ENCODE data around the gene ALK. TPM values are rescaled to one million over a fixed set of nuclear protein-coding genes. Genes with fewer than 3 reads are reported as not detected.

ALK gene
- total and polyA plus RNA-seq, 10 of the 15 experiments (the other 5 are each of a cell fraction or from before 2014, with no cell fraction given), result 0.11 TPM; not detected in 9

- ChIA-PET POLR2A (no interaction called here), CTCF (no interaction called here)
- no peak for FAIRE-seq
These were observed 639.5 kb downstream of the ALK start for GRCh38 chr2:29281916-29282247.

DNA sequence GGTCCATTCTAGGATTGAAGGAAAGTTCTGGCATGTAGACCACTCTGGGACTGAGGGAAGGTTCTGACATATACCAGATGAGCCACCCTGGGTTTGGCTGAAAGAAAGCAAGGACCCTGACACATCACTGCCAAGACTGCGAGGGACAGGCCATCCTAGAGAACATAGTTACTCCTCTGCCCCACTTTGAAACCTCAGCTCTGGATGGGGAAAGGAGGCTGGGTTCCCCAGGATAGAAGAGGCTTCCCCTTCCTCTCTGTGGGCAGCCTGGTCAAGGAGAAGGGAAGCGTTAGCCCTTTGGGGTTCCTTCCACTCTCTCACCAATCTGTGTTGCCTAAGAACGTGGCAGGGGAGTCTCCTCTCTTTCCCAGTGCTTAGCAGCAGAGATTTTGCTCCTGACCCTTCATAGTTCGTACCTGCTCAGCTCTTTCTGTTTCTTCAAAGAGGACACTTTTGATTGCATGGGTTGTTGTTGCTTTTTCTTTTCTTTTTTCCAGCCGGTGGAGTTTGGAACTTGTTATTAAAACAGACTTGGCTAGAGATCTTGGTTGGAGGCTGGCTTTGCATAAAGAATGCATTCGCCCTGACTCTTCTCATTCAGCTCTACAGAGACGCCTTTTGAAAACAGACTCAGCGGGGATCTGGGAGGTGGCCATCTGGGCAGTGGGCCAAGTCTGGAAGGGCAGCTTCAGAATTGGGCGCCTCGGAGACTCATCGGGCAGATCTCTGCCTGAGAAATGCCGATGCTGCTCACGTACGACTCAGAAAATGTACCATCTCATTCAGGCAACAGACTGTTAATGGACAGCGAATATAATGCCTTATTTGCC lies 640.1 kb downstream of the ALK start:
- Histone ChIP-seq H3K4me2 (ENCODE audit: control insufficient read depth, insufficient read depth) (no peak overlapping the region), H3K9me3 (replicated peaks; ENCODE audit: control insufficient read depth, insufficient read depth, low read length) (no peaks in the 10 kb centered on the region), H3K27me3 (replicated peaks in 1 of 2; ENCODE audit: control insufficient read depth in 2 of 2, insufficient read depth in 2 of 2, low read length in 1 of 2) (peaks cover 0 to 2% of the 10 kb centered on the region in 2 experiments; a peak in 2 of 4 replicates), H3K9ac (ENCODE audit: control insufficient read depth, insufficient read depth, low read length) (no peak overlapping the region), H3K27ac (ENCODE audit: control insufficient read depth, insufficient read depth) (no peak overlapping the region), H3K4me1 (ENCODE audit: control insufficient read depth, insufficient read depth, low read length) (no peaks in the 10 kb centered on the region), H2AFZ (ENCODE audit: control insufficient read depth, low read depth, low read length) (no peak overlapping the region), H3K4me3 (no peak overlapping the region), H3K79me2 (ENCODE audit: control insufficient read depth, insufficient read depth, low read length) (no peaks in the 10 kb centered on the region), H3K36me3 (ENCODE audit: control insufficient read depth in 2 of 2, insufficient read depth in 2 of 2, low read length in 1 of 2) (no peaks in the 10 kb centered on the region), H4K20me1 (ENCODE audit: control insufficient read depth, insufficient read depth) (no peaks in the 10 kb centered on the region)
- intact Hi-C loops (cut with micrococcal nuclease; ENCODE audit: unreplicated experiment), result no loop called here
- CTCF ChIA-PET, result no interaction called here
- SMC1A ChIA-PET (ENCODE audit: uncharacterized antibody, unreplicated experiment), result interaction anchor here (0.7 kb wide), 1 partner anchor 43 kb away, joined by 3 read pairs; no protein-coding TSS in a partner anchor
- BruUV-seq (replicated peaks), result no TSS peak
- in situ Hi-C loops (cut with MboI), result no loop called here
- WGBS (ENCODE audit: insufficient coverage, insufficient replicate concordance, low lambda C conversion rate, missing lambda C conversion rate), result 37% methylated on average over 15 of the region's 15 CpGs
- ATAC-seq (no peak), DNase-seq (ENCODE audit: low read depth, low spot score) (no peak), FAIRE-seq (no peak)
- RAD21 ChIA-PET (ENCODE audit: unreplicated experiment), result no interaction called here
- POLR2A ChIA-PET, result no interaction called here
- no peak for TF ChIP-seq CREM (IDR thresholded peaks at IDR 0.05; ENCODE audit: low read depth)
- TF ChIP-seq RB1 (IDR thresholded peaks at IDR 0.05; ENCODE audit: borderline replicate concordance), result no peak
- TF ChIP-seq ATF7 (IDR thresholded peaks at IDR 0.05; ENCODE audit: low read depth), result no peak
- no peak for TF ChIP-seq POU2F2 (IDR thresholded peaks at IDR 0.05; ENCODE audit: borderline replicate concordance, low read depth, low read length)
- no peak for TF ChIP-seq CEBPB (IDR thresholded peaks at IDR 0.05; ENCODE audit: borderline replicate concordance in 1 of 2, low read depth in 2 of 2, low read length in 2 of 2)
- no peak for TF ChIP-seq ZNF207 (IDR thresholded peaks at IDR 0.05; ENCODE audit: borderline replicate concordance)
- no peak for TF ChIP-seq PML (IDR thresholded peaks at IDR 0.05; ENCODE audit: low read length)
- TF ChIP-seq ZNF217 (IDR thresholded peaks at IDR 0.05), result no peak
- no peak for TF ChIP-seq ATF2 (IDR thresholded peaks at IDR 0.05; ENCODE audit: low read length)

More at GRCh38 chr2:29281916-29282247, 639.5 kb downstream of the ALK start:
- ChIA-PET SMC1A (ENCODE audit: uncharacterized antibody, unreplicated experiment) (interaction anchor here (0.7 kb wide), 1 partner anchor 43 kb away, joined by 3 read pairs; no protein-coding TSS in a partner anchor), RAD21 (ENCODE audit: unreplicated experiment) (no interaction called here)
- in situ Hi-C loops (cut with MboI), result no loop called here
- Histone ChIP-seq H3K4me2 (ENCODE audit: control insufficient read depth, insufficient read depth) (no peak overlapping the region), H3K9me3 (replicated peaks; ENCODE audit: control insufficient read depth, insufficient read depth, low read length) (no peaks in the 10 kb centered on the region), H3K9ac (ENCODE audit: control insufficient read depth, insufficient read depth, low read length) (no peak overlapping the region), H3K79me2 (ENCODE audit: control insufficient read depth, insufficient read depth, low read length) (no peaks in the 10 kb centered on the region), H3K27me3 (replicated peaks in 1 of 2; ENCODE audit: control insufficient read depth in 2 of 2, insufficient read depth in 2 of 2, low read length in 1 of 2) (peaks cover 0 to 2% of the 10 kb centered on the region in 2 experiments; a peak in 2 of 4 replicates), H4K20me1 (ENCODE audit: control insufficient read depth, insufficient read depth) (no peaks in the 10 kb centered on the region), H3K4me3 (no peak overlapping the region), H2AFZ (ENCODE audit: control insufficient read depth, low read depth, low read length) (no peak overlapping the region), H3K36me3 (ENCODE audit: control insufficient read depth in 2 of 2, insufficient read depth in 2 of 2, low read length in 1 of 2) (no peaks in the 10 kb centered on the region), H3K27ac (ENCODE audit: control insufficient read depth, insufficient read depth) (no peak overlapping the region), H3K4me1 (ENCODE audit: control insufficient read depth, insufficient read depth, low read length) (no peaks in the 10 kb centered on the region)
- no peak for TF ChIP-seq RELA (IDR thresholded peaks at IDR 0.05; ENCODE audit: borderline replicate concordance, partially characterized antibody)
- TF ChIP-seq NBN (IDR thresholded peaks at IDR 0.05), result no peak
- no peak for TF ChIP-seq MEF2A (IDR thresholded peaks at IDR 0.05; ENCODE audit: insufficient read depth, low read depth, low read length)
- no peak for TF ChIP-seq EZH2 (IDR thresholded peaks at IDR 0.05; ENCODE audit: borderline replicate concordance, control insufficient read depth, low read depth, low read length)
- no peak for TF ChIP-seq FOS (IDR thresholded peaks at IDR 0.05; ENCODE audit: borderline replicate concordance, extremely low read depth, insufficient read length)
- intact Hi-C loops (cut with micrococcal nuclease; ENCODE audit: unreplicated experiment), result no loop called here
- no TSS peak for BruUV-seq (replicated peaks)
- DNase-seq (ENCODE audit: low read depth, low spot score) (no peak), ATAC-seq (no peak)
- 10% methylated on average over 3 of the region's 3 CpGs for WGBS (ENCODE audit: insufficient coverage, insufficient replicate concordance, low lambda C conversion rate, missing lambda C conversion rate)

All from GM12878 (cell line).